GM18499 (cell line): Measurements from ENCODE around the gene SEMA5A.
A peak's percentile ranks its signal among the peaks of the same experiment; 100 is the strongest.

ENCODE experiments used
- ATAC-seq: cut with Tn5 transposase; IDR thresholded peaks from one replicate; pipeline ENCODE4 v1.9.1; 2021; ENCODE audit warnings: moderate number of reproducible peaks; ENCODE audit not compliant: insufficient read depth, unreplicated experiment

Gene SEMA5A

DNA sequence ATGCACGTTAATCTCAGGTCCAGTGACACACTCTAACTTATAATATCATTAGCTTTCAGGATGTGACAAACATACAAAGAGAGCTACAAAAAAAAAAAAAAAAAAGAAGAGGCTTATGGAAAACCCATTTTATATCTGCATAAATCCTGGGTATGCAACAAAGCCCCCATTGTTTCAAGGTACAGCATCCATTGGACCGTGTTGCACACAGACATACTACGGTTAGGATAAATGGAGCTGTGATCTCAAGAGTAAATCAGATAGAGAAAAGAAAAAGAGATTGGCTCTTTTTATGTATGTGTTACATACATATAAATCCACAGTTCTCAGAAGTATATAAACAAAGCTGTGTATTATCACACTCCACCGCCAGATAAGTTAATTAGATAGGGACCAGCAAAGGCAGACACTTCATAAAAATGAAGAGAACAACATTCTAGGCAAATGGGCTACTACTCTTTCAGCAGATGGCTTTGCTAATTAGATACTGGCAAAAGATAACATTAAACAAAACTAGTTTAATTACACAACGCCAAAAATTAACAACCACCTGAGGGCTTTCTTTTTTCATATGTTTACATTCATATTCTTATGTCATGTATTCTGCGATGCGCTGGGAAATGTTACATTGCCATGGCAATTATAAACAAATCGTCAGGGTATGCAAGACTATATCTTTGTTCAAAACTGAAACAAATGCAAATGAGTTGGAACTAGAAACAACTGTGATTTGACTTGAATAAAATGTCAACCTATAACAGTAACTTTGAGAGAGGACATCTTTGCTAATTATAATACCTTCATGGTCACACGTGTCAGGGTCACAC, 304.2 kb downstream of the SEMA5A start:
- ATAC-seq = no peak

DNA sequence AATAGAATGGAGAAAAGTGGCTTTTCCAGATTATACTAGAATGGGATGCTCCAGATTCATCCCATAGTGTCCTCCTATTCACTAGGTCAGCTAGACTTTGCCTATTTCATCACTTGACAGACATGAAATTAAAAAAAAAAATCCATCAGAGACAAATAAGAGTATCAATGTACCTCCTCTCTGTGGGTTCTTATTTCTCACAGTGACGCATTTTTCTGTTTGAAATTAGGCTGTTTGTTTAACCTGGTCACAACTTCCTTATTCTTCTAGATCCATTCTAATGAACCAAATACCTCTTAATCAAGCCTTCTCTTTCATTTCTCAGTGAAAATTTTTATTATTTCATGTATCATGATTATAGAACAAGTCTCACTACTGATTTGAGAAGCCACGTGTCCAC, 305.4 kb downstream of the SEMA5A start:
- ATAC-seq = no peak

DNA sequence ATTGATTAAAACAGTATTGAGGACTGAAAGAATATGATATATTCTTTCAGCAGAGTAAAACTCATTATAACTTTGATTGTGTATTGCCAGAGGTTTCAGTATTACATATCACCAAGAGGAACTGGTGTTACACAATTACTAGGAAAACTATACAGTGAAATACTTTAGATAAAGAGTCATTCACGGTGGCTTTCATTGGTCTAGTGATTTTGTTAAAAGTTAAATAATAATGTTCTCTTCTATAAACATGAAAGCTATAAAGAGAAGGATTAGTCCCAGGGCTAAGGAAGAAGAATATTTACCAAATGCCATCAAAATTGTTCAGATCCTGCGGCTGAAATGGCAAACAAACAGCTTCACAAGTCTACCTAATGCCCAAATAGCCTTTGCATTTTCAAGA, 306.2 kb downstream of the SEMA5A start:
- no peak for ATAC-seq

DNA sequence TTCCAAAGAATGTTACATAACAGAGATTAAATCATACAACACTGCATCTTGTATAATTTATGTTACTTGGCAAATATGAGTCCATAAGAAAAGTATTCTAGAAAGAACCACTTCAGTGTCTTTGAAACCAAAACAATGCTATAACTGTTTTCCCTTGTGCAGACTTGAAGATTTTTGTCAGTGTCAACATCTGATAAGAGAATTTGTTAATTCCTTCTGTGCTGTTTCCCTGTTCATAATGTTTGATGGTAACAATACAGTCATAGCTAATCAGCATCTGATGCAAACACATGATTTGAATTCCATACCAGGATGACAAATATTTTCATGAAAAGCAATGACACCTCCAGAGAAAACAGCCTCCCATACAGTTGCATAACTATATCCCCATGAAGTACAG, 306.8 kb downstream of the SEMA5A start:
- no peak for ATAC-seq

DNA sequence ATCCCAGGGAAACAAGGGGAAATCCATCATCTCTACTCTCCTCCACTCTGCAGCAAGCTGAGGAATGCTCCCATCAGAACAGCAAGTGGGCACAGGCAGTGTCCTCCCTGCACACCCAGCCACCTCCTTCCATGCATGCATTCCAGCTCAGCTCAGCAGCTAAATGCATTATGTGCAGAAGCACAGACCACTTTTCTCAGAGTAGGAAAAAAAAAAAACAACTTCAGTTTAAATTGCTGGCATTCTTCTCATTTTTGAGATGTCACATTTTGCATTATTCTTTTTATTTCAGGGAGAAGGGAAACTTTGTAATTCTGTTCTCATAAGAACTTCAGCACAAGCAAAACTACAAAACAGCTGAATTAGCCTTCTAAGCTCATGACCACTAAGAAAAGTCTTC, 312.2 kb downstream of the SEMA5A start:
- ATAC-seq = no peak

DNA sequence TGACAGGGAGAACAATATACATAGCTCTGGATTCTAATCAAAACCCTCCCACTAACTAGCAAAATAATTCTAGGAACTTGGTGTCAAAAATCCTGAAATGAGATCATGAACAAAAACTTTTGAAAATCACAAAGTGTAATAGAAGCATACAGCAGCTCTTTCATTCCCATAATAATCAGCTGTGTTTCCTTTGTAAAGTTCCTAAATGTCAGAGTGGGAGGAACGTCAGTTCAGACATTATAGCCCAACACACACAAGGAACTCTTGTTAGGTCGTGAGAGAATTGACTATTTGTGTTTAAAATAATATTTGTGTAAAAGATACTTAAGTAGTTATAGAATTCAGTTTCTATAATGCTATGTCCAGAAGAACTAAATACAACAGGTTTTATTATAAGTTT, 312.8 kb downstream of the SEMA5A start:
- no peak for ATAC-seq

DNA sequence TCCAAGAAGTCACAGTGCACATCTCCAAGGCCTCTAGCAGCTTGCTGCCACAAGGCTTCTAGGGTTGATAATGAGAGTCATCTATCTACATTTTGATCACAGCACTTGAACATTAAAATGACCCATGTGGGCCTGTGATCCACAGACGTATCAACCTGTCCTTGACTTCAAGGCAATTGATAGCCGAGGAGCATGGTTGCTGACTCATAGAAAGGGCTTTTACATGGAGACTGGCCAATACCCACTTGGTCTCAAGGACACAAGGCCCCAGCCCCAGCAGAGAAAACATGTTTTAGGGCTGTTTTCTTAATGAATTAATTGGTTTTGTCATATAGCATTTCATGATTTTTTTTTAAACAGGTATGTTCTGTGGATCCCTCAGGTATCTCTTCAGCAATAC, 314.0 kb downstream of the SEMA5A start:
- ATAC-seq = no peak

DNA sequence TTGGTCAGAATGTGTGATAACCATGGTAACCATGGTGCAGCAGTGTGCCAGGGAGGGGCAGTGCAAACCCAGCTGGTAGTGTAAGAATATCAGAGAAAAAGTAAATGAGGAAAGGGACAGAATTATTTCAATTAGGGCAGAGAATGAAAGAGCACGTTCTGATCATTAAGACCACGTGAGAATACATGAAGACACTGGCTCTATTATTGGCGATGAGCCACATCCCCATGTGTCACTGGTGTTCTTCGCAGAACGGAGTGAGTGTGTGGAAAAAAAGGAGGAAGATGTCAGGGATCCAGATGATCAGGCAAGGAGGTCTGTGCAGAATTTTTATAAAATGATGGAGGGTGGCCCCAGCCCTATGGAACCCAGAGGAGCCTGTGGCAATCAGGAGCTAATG, 315.5 kb downstream of the SEMA5A start:
- ATAC-seq = no peak

DNA sequence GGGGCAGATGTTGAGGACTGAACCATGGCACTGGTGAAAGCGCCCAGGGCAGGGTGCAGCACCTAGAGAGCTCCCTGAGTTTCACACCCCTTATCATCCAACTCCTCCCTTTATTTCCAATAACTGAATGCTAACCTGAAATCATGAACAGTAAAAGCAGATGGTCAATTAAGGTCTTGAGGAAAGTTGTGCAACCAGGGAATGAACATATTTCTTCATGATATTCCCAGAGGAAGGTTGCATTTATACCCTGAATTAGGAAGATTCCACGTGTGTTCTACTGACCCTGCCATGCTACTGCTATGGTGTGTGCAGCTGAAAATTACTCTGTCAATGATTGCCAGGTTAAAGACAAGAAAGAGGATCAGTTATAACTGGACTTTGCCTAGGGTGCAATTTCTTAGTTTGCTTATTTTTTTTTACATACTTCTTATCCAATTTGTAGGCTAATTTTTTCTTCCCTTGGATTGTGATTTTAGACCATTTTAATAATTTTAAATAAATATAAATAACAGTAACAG, 319.8 kb downstream of the SEMA5A start:
- ATAC-seq = no peak

DNA sequence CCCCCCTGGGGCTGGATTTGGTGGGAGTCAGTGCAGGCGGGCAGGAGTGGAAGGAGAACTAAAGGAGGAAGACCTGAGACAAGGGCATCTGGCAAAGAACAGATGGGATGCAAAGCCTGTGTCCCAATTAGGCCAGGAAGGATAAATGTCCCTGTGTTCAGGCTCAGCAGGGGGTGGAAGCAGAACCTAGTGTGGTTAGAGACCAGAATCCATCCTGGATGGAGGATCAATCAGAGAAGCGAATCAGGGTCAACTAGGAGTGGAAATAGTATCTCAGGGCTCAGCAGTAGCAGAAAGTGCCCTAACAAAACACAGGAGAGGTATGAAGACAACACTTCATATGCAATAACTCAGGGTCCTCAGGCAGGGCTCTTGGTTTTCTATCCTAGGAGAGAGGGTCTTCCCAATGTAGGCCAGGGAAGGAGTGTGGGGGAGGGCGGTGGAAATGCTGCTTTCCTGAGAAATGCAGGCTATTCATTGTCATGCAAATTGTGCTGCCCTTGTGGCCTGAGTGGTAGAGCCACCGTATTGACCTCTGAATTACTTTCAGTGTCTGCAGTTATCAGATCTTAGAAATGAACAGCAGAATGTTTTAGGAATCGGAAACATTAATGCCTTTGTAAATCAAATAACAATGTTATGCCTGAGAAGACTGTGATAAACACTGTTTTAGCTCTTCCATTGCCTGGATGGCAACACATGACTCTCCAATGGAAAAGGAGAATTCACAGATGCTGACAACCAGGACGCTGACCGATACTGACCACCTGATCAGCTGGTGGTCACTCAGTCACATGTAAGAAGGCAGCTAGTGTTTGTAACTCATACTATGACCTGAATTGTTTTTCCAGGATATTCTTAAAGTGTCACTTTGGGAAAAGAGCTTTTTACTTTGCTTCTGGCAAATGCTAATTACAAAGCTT, 323.6 kb downstream of the SEMA5A start:
- no peak for ATAC-seq

DNA sequence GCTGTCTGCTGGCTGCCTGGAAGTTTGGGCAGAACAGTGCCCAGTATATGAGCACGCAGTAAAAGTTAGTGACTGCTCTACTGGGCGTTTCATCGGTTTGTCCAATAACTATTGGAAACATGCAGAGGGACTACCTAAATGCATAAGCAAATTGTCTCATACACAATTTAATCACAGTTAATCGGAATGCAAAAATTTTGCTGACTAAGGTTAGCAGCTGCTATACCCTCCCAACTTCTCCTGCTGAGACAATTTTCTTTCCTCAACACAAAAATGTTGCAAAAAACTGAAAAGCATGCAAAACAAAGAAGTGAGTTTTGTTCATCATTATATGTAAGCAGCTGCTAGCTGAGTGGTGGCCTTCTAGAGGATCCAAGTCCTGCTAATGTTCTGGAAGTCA, 327.5 kb downstream of the SEMA5A start:
- no peak for ATAC-seq

DNA sequence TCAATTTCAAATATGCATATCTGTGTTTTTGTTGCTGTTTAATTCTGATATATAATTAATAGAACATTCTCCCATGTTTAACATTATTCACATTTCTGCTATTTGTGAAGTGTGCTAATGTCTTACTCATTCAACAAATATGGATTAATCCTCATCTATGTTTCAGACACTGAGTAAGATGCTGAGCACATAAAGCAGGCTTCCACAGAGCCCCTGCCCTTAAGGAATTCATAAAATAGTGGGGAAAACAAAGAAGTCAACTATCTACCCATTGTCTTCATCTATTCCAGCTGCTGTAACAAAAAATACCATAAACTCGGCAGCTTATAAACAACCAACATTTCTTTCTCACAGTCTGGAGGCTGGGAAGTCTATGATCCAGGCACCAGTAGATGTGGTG, 333.3 kb downstream of the SEMA5A start:
- no peak for ATAC-seq

DNA sequence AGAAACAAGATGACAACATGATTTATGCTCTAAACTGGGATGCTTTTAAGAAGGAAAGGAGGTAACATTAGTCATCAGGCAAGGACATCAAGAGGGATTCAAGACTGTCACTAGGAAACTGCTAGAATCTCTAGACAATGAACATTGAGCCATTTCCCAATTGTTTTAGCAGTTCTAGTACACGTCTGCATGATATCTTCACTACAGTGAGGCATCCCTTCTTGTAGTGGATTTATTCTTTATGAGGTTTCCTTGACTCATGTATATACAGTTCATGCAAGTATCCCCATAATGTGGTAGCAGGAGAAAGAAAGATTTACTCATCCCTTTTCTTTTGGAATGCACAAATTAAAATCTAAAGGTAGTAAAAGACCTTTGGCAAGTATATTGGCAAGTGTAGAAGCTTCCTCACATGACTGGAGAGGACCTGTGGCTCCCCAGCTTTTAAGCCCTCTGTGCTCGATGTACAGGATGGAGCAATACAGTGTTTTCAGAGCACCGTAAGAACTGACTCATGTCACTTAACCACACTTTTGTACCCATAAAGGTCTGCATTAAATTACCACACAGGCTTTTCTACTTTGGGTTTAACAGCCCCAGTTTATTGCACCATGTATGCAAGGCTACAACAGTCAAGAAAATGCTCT, 335.9 kb downstream of the SEMA5A start:
- ATAC-seq = no peak

DNA sequence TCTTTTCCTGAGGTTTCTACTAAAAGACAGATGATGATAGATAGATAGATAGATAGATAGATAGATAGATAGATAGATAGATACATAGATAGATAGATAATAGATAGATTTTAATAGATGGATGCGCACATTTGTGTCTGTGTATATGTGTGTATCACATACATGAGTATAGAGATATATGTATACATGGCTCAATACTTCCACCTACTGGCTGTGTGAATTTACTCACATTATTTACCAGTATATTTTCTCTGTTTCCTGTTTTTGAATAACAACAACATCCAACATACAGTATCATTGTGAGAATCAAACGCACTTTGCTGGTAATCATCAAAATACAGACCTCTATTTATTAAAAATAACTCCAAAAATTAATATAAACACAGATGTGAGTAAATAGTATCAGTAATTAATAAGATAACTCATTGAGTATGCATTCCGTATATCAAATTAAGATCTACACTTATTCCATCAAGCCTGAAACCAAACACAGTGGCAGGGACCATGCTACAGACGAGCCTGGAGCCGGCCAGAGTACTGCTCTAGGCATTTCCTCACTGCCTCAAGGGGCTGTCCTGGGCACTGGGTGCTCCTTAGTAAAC, 338.0 kb downstream of the SEMA5A start:
- ATAC-seq = no peak

DNA sequence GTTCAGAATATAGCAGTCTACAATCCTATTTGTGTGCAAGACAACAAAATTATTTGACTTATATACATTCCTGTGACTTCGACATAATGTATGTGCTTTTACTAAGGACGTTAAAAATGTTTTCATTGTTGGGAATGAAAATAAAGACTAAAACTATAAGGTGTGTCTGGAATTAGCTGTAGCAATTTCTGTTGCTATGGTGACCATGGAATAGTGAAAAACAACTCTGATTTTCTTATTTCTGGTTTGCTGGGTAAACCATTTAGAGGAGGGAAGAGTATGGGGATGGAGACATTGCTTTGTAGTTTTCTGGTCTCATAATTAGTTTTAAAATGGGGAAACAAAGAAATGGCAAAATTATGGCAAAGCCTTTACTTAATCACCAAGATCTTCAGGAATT, 343.2 kb downstream of the SEMA5A start:
- no peak for ATAC-seq

DNA sequence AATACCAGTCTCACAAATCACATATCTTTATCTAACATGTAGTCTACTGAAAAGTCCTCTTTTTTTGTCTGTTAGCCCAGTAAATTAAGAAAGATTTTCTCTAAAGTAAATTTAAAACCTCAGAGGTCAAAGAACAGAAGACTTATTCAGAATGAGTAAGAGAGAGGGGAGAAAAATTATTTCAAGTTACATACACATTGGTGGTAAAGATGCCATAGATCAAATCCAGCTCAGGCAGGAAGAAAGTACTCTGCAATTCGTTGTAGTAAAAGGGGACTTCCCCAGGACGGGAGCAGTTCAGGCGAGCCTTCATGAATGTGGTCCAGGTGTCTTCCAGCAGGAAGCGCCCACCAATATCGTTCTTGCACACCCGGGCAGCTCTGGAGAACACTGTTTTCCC, 344.1 kb downstream of the SEMA5A start:
- no peak for ATAC-seq

DNA sequence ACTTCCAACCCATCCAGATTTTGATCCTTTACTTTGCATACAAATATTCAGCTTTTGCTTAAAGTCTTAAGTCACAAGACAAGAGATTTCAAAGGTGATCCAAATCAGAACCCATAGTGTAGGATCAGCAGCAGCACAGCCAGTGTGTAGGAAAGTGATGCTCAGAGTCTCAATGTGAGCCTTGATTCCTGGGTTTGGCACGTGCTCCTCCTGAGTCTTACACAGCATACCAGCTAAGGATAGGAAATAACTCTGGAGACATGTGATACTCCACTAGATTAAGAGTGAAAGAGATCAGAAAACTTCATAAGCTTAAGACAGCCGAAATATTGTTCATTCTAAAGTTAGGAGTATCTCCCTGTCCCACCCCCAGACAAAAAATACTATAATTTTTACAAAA, 344.9 kb downstream of the SEMA5A start:
- no peak for ATAC-seq

DNA sequence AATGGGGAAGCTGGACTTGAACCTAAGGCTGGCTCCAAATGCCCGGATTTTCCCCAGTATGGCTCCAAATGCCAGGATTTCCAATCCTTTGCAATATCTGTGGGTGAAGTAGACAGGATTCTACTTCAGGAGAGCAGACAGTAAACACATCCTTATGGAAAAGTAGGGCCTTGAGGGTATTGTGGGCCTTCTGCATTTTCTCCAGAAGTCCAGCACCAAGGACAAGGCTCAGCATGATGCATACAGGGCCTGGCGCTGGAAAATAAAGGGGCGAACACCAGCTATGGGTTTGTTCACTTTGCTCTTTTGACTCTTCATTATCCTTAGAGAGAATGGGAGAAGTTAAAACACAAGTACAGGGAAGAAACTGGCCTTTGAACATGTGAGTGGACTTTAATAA, 347.5 kb downstream of the SEMA5A start:
- ATAC-seq = no peak

DNA sequence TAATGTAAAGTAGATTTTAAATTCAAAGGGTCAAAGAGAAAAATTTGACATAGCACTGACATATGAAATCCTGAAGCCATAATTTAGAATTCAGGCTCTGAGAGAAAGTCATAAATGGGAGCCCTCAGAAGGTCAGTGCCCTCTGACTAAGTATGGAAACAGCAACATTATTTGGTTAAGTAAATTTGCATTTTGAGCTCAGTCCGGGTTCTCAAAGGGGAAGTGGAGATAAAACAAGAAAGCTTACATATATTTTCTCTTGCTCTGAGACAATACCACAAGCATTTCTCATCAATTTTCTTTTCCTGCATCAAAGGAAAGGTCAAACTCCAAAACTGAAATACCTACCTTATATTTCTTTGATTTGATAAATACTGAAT, 348.0 kb downstream of the SEMA5A start:
- ATAC-seq = peak; percentile 98

DNA sequence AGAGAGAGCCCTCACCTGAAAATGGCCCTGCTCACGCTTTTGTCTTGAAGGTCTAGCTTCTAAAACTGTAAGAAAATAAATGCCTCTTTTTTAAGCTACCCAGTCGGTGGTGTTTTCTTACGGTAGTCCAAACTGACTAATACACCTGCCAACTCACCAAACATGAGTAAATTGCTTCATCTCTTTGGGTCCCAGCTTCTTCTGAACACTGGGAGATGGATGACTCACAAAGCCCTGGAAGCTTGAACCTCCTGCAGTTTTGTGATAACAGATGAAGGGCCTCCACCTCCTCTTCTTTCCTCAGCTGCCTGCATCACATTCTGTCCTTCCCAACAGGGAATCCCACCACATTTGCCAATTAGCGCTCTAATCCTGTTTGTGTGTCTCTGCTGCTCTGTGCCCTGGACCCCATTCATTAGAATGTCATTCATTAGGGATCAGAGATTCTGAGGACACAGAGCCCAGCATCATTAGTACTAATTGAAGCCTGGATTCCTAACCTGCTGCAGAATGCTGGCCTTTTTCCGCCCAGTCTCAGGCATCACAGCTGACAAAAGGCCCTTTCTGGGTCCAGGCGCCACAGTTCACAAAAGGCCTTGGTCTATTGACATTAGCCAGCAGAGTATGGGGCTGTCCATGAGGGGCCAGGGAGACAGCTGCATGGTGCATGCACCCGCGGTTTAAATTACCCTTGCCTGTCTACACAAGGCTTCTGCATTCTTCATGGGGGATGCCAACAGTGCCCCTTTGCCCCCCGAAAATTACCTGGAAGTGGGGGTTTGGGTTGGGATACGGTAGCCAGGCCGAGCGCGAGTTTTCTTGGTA, 349.3 kb downstream of the SEMA5A start:
- no peak for ATAC-seq
